Stimulated activated naive B cell treated with anti-CD40 and anti-IgM and Interleukin-4, amounts not matched to agents 10 μg/mL and 1 μg/mL and 100 μg/mL, for 72 hours (primary cell): Measurements from ENCODE around the gene SEC11C.

Experiments used
- ATAC-seq, 2 donors: fragments of 150-1000 bp; cut with Tn5 transposase; replicated peaks; 2 replicates each; pipeline ENCODE4 v1.10.0; 2021; ENCODE audit warnings: moderate library complexity in 1 of 2
- DNase-seq: peaks from one replicate; pipeline ENCODE4 v3.0.0; 2021
- H3K27ac Mint-ChIP-seq: one replicate; pipeline ENCODE4 v1.8.0; 2022; ENCODE audit warnings: mild to moderate bottlenecking, mixed read lengths
- H3K27me3 Mint-ChIP-seq, 2 donors: one replicate each; pipeline ENCODE4 v1.8.0; 2022; ENCODE audit warnings: mixed read lengths in 2 of 2
- H3K36me3 Mint-ChIP-seq, 2 donors: one replicate each; pipeline ENCODE4 v1.8.0; 2022; ENCODE audit warnings: mixed read lengths in 2 of 2, mild to moderate bottlenecking in 1 of 2
- H3K4me1 Mint-ChIP-seq, 2 donors: one replicate each; pipeline ENCODE4 v1.8.0; 2022; ENCODE audit warnings: mixed read lengths in 2 of 2, mild to moderate bottlenecking in 1 of 2
- H3K4me3 Mint-ChIP-seq, 2 donors: one replicate each; pipeline ENCODE4 v1.8.0; 2022; ENCODE audit warnings: mild to moderate bottlenecking in 2 of 2, mixed read lengths in 2 of 2, moderate library complexity in 1 of 2
- H3K9me3 Mint-ChIP-seq, 2 donors: one replicate each; pipeline ENCODE4 v1.8.0; 2022; ENCODE audit warnings: mixed read lengths in 2 of 2, mild to moderate bottlenecking in 1 of 2

Gene SEC11C

GRCh38 chr18:59159265-59159664 is 19.6 kb downstream of the SEC11C start:
- Mint-ChIP-seq H3K4me3 (no peak overlapping the region), H3K9me3 (no peaks in the 10 kb centered on the region), H3K4me1 (no peaks in the 10 kb centered on the region), H3K36me3 (peaks cover 28 to 50% of the 10 kb centered on the region in 2 donors), H3K27me3 (no peaks in the 10 kb centered on the region), H3K27ac (no peak overlapping the region)
- no peak for DNase-seq
- no peak for ATAC-seq

GRCh38 chr18:59159986-59160385 is 20.3 kb downstream of the SEC11C start:
- Mint-ChIP-seq H3K4me3 (no peak overlapping the region), H3K4me1 (no peaks in the 10 kb centered on the region), H3K27me3 (no peaks in the 10 kb centered on the region), H3K36me3 (peaks cover 21 to 42% of the 10 kb centered on the region in 2 donors), H3K9me3 (no peaks in the 10 kb centered on the region), H3K27ac (no peak overlapping the region)
- DNase-seq = no peak
- no peak for ATAC-seq

GRCh38 chr18:59172664-59173249 is 33.1 kb downstream of the SEC11C start:
- no peak overlapping the region for H3K27ac Mint-ChIP-seq

GRCh38 chr18:59177485-59177884 is 37.8 kb downstream of the SEC11C start:
- Mint-ChIP-seq H3K27me3 (peaks cover 11 to 32% of the 10 kb centered on the region in 2 donors), H3K4me1 (no peaks in the 10 kb centered on the region), H3K4me3 (no peak overlapping the region), H3K36me3 (peaks cover 2 to 4% of the 10 kb centered on the region in 2 donors), H3K9me3 (peaks cover 12 to 21% of the 10 kb centered on the region in 2 donors), H3K27ac (no peak overlapping the region)
- DNase-seq (no peak), ATAC-seq (no peak)

More at GRCh38 chr18:59172664-59173249, 33.1 kb downstream of the SEC11C start:
- Mint-ChIP-seq H3K36me3 (peaks cover 2 to 4% of the 10 kb centered on the region in 2 donors), H3K27me3 (peaks cover 14 to 16% of the 10 kb centered on the region in 2 donors), H3K9me3 (peaks cover 21 to 29% of the 10 kb centered on the region in 2 donors), H3K4me1 (no peaks in the 10 kb centered on the region), H3K4me3 (no peak overlapping the region)
- no peak for ATAC-seq
- DNase-seq = no peak

GRCh38 chr18:59180150-59180845 is 40.6 kb downstream of the SEC11C start:
- Mint-ChIP-seq H3K27me3 (peaks cover 15 to 46% of the 10 kb centered on the region in 2 donors), H3K4me3 (no peak overlapping the region), H3K27ac (no peak overlapping the region), H3K36me3 (no peaks in the 10 kb centered on the region), H3K4me1 (no peaks in the 10 kb centered on the region), H3K9me3 (no peaks in the 10 kb centered on the region)
- DNase-seq (no peak), ATAC-seq (no peak)

DNA sequence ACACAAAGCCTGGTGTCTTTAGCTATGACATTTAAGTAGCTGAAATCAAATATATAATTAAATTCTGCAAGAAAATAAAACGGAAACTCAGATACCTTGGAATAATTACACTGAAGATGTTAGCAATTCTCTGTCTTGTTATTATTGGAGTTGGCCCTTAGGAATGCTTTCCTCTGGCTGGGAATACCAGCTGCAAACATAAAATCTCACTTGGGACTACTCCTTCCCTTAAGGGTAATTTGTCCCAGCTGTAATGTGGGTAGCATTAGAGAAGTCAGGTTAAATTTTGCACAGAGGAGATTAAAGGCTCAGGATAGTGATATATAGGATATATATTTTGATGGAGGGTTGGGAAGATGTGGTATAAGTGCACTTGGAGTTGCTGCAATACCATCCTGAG is 43.0 kb downstream of the SEC11C start:
- H3K4me1 Mint-ChIP-seq = no peaks in the 10 kb centered on the region
- no peak for ATAC-seq
- H3K27me3 Mint-ChIP-seq = peaks cover 10 to 41% of the 10 kb centered on the region in 2 donors
- no peak overlapping the region for H3K27ac Mint-ChIP-seq
- no peak for DNase-seq
- H3K36me3 Mint-ChIP-seq = no peaks in the 10 kb centered on the region
- H3K4me3 Mint-ChIP-seq = no peak overlapping the region
- no peaks in the 10 kb centered on the region for H3K9me3 Mint-ChIP-seq

DNA sequence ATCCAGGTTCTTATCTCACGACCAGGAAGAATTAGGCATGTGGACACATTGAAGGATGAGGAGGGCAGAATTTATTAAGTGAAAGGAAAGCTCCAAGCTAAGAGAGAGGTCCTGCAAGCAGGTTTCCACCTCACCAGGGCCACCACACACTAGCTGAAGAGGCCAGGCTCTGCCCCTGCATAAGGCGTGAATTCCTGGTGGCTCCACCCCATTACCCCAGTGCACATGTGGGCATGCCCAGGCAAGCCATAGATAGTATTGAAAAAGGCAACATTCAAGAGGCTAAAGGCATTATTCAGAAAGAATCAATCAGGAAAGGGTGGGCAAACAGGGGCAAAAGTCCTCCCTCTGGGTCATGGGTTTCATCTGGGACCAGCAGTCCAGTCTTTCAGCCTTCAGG is 49.3 kb downstream of the SEC11C start:
- peaks cover 0 to 3% of the 10 kb centered on the region in 2 donors for H3K9me3 Mint-ChIP-seq
- H3K27me3 Mint-ChIP-seq = peaks cover 8 to 17% of the 10 kb centered on the region in 2 donors
- no peak overlapping the region for H3K4me3 Mint-ChIP-seq
- no peak overlapping the region for H3K27ac Mint-ChIP-seq
- ATAC-seq = no peak
- H3K4me1 Mint-ChIP-seq = no peaks in the 10 kb centered on the region
- DNase-seq = no peak
- no peaks in the 10 kb centered on the region for H3K36me3 Mint-ChIP-seq

DNA sequence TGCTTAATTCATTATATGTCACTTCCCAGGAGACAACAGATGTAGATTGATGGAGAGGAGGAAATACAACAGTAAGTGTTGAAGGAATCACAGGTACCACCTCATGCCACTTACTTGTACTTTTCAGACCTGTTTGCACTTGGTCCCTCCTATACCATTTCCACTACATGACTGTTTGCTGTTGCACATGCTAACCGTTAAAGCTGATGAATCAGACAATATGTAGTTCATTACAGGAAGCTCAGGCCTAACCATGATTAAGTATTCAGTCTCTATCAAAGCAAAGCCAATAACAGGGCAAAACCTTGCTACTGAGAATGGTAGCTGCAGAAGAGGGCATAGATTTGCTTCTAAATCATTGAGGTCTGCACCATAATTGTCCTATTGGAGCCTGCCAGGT is 50.1 kb downstream of the SEC11C start:
- Mint-ChIP-seq H3K27me3 (peaks cover 5 to 14% of the 10 kb centered on the region in 2 donors), H3K36me3 (no peaks in the 10 kb centered on the region), H3K9me3 (peaks cover 0 to 3% of the 10 kb centered on the region in 2 donors), H3K4me3 (no peak overlapping the region), H3K4me1 (no peaks in the 10 kb centered on the region), H3K27ac (no peak overlapping the region)
- DNase-seq (no peak), ATAC-seq (no peak)

DNA sequence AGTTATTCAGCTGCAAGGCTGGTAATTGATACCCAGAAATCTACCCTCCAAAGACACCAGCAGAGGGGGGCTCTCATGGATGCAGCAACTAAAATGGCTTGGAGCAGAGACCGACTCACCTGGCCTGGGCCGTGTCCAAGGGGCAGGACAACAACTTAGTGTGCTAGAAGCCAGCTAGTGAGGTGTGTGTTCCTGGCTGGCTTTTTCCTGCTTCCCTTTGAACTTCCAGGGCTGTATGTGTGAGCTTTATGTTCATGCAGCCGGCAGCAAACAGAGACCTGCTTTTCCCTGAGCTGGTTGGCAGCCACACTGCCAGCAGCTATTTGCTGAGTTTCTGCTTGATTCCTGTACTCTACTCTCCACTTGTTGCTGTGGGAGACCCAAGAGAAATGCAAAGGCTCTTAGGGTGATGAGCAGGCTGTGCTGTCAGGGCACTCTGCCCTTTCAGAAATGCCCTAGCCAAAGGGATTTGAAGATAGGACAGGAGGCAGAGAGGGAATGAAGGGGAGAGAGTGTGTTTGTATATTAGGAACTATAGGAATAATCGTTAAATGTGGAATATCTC is 56.6 kb downstream of the SEC11C start:
- no peaks in the 10 kb centered on the region for H3K36me3 Mint-ChIP-seq
- ATAC-seq (no peak), DNase-seq (no peak)
- no peak overlapping the region for H3K27ac Mint-ChIP-seq
- H3K4me3 Mint-ChIP-seq = no peak overlapping the region
- H3K9me3 Mint-ChIP-seq = peaks cover 1 to 3% of the 10 kb centered on the region in 2 donors
- no peaks in the 10 kb centered on the region for H3K4me1 Mint-ChIP-seq
- peaks cover 42 to 43% of the 10 kb centered on the region in 2 donors for H3K27me3 Mint-ChIP-seq

DNA sequence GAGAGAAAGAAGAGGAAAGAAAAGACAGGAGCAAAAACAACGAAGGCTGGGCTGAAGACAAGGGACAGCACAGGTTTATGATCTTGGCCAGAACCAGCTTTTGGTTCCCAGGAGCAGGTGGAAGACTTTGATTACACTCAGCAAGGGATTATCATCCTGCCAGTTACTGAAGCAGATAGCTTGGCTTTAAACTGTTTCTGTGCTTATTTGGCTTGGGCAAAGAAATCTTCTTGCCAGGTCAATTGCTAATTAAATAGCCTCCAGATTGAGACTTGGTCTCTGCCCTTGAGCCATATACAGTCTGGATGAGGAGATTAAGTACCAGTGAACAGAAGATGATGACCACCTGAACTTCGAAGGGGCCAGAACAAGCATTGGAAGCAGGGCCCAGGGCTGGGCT is 58.0 kb downstream of the SEC11C start:
- H3K9me3 Mint-ChIP-seq = peaks cover 0 to 3% of the 10 kb centered on the region in 2 donors
- ATAC-seq = no peak
- no peaks in the 10 kb centered on the region for H3K4me1 Mint-ChIP-seq
- no peak for DNase-seq
- no peaks in the 10 kb centered on the region for H3K36me3 Mint-ChIP-seq
- peaks cover 39 to 44% of the 10 kb centered on the region in 2 donors for H3K27me3 Mint-ChIP-seq
- H3K27ac Mint-ChIP-seq = no peak overlapping the region
- H3K4me3 Mint-ChIP-seq = no peak overlapping the region

- H3K27ac Mint-ChIP-seq = no peak overlapping the region
- no peak overlapping the region for H3K4me3 Mint-ChIP-seq
- peaks cover 44% of the 10 kb centered on the region in 2 donors for H3K27me3 Mint-ChIP-seq
- H3K4me1 Mint-ChIP-seq = no peaks in the 10 kb centered on the region
- H3K9me3 Mint-ChIP-seq = peaks cover 0 to 3% of the 10 kb centered on the region in 2 donors
- ATAC-seq (no peak), DNase-seq (no peak)
- no peaks in the 10 kb centered on the region for H3K36me3 Mint-ChIP-seq
These were observed 58.5 kb downstream of the SEC11C start for GRCh38 chr18:59198215-59198614.

DNA sequence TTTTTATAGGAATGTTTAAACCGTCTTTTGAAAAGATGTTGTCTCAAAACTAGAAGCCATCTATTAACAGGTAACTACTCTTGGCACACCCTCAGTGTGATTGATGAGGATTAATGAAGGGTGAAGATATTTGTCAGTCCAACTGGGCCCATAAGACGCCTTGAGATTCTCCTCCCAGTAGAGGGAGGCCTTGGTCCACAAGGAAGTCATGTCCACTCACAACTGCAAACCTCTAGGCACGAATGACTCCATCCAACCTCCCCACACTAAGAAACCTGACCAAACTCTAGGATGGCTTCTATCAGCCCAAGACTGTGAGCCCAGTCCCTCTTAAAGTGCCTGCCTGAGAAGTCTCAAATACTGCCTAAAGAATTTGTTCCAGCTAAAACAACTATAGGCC is 61.1 kb downstream of the SEC11C start:
- no peak for ATAC-seq
- no peak for DNase-seq
- H3K27ac Mint-ChIP-seq = no peak overlapping the region
- H3K4me1 Mint-ChIP-seq = no peaks in the 10 kb centered on the region
- no peaks in the 10 kb centered on the region for H3K36me3 Mint-ChIP-seq
- H3K9me3 Mint-ChIP-seq = peaks cover 0 to 2% of the 10 kb centered on the region in 2 donors
- no peak overlapping the region for H3K4me3 Mint-ChIP-seq
- peaks cover 36 to 38% of the 10 kb centered on the region in 2 donors for H3K27me3 Mint-ChIP-seq

- no peaks in the 10 kb centered on the region for H3K9me3 Mint-ChIP-seq
- ATAC-seq = no peak
These were observed 62.7 kb downstream of the SEC11C start for GRCh38 chr18:59202258-59202820.

GRCh38 chr18:59207506-59207905 is 67.8 kb downstream of the SEC11C start:
- H3K4me3 Mint-ChIP-seq = no peak overlapping the region
- H3K36me3 Mint-ChIP-seq = no peaks in the 10 kb centered on the region
- H3K27me3 Mint-ChIP-seq = peaks cover 14 to 41% of the 10 kb centered on the region in 2 donors
- ATAC-seq (no peak), DNase-seq (no peak)
- no peak overlapping the region for H3K27ac Mint-ChIP-seq
- no peaks in the 10 kb centered on the region for H3K4me1 Mint-ChIP-seq
- H3K9me3 Mint-ChIP-seq = no peaks in the 10 kb centered on the region

More at GRCh38 chr18:59202258-59202820, 62.7 kb downstream of the SEC11C start:
- Mint-ChIP-seq H3K27ac (peak overlapping the region; percentile 42), H3K4me1 (no peaks in the 10 kb centered on the region), H3K36me3 (no peaks in the 10 kb centered on the region), H3K4me3 (no peak overlapping the region), H3K27me3 (peaks cover 34 to 44% of the 10 kb centered on the region in 2 donors)
- no peak for DNase-seq
